ENCODE results near the gene CHRNB1.

- no peak for TF ChIP-seq EP300 (IDR thresholded peaks at IDR 0.05)
- no peak for TF ChIP-seq CTCF (IDR thresholded peaks at IDR 0.05)
- TF ChIP-seq POLR2A (IDR thresholded peaks at IDR 0.05), result no peak
These were observed 49.1 kb downstream of the CHRNB1 start for GRCh38 chr17:7493941-7494340.

All from tibial nerve (tissue), 4 donors.